Ramos (cell line): ENCODE measurements around the gene TAS1R3.

Source experiments
- in situ Hi-C: fragments of 300-500 bp; cut with MboI; formaldehyde crosslinking; loops from one replicate; pipeline ENCODE4 v1.14.3; 2022; ENCODE audit warnings: low sequenced_read_pairs; ENCODE audit not compliant: unreplicated experiment

TAS1R3 gene

DNA sequence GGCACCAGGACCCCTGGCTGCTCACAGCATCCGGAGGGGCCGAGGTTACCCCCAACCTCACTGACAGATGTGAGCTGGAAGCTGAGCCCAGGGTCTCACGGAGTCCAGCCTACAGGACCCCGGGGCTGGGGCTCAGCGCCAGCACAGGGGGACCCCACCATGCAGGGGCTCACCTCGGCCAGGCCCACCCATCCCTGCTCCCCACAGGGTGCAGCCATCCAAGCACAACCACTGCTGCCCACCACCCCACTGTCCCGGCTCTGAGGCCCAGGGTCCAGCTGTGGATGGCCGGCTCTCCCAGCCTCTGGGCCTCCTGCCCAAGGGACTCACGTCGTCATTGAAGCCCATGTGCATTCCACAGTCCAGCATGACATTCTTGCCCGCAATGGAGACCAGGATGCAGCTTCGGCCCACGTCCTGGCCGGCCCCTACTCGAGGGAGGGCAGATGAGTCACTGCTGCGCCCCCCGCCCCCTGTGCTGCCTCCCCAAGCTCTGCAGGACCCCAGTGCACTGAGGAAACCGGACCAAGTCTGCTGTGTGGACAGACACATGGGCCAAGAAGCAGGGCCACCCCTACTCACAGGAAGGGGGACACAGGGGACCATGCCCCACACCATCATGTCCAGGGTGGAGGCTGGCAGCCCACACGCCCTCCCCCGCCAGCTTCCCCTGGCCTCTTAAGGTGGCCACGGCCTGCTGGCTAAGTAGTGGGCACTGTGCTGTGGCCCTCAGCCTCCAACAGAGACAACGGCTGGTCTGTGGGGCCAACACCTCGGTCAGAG lies 10.2 kb upstream of the TAS1R3 start:
- in situ Hi-C loops, result no loop called here

DNA sequence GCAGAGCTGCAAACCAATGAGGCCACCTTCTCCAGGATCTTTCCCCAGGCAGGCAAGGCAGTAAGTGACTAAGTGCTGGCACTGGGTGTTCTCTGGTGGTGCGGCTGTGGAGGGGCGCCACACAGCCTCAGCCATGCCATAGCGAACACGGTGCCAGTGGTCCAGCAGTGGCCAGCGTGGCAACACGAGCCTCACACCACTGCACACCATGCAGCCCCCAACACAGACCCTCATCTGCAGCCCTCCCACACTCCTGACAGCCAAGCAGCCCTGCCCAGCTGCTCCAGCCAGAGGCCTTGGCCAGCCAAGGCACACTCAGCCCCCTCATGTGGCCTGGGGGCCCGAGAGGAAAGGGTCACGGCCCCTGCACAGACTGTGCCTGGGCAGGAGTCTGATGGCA lies 9.6 kb upstream of the TAS1R3 start:
- in situ Hi-C loops, result no loop called here

DNA sequence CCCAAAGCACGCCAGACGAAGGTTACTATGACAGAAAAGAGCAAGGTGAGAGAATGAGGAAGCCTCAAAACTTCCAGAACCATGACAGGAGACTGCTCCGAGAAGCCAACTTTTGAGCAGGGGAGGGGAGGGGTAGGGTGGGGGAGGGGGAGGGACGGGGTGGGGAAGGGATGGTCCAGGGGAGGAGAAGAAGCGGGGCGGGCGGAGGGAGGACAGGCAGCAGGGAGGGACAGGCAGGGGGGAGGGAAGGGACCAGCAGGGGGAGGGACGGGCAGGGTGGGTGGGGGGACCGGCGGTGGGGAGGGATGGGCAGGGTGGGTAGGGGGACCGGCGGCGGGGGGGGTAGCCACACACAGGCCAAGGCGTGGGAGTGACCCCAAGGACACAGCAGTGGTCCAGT lies 8.7 kb upstream of the TAS1R3 start:
- in situ Hi-C loops, result no loop called here

DNA sequence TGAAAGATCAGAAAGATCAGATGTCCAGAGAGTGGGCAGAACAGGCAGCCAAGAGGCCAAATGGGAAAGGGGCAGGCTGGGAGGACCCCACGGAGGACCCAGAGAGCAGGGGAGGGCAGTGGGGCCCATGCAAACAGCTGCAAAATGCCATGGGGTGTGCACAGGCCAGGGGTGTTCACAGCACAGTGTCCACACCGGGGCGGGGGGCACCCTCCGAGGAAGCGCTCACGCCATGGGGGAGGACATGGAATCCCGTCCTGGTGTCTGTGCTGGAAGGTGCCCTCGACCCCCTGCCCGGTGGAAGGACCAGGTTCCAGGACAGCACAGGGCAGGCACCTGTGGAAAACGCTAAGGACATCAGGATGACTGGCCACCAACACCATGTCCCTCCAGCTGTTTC lies 8.1 kb upstream of the TAS1R3 start:
- in situ Hi-C loops, result no loop called here

DNA sequence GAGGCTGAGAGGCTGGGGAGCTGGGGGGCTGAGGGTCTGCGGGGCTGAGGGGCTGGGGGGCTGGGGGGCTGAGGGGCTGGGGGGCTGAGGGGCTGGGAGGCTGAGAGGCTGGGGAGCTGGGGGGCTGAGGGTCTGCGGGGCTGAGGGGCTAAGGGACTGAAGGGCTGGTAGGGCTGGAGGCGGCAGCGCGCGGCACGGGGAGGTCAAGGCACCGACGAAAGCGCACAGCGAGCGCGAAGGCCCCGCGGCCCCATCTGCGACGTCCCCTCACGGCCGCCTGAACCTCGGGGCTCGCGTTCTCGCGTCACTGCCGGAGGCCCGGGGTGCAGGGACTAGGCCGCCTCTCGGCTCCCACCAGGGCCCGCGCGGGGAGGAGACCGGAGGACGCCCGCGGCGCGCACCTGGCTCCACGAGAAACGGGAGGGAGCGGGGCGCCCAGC lies 7.0 kb upstream of the TAS1R3 start:
- in situ Hi-C loops, result no loop called here

DNA sequence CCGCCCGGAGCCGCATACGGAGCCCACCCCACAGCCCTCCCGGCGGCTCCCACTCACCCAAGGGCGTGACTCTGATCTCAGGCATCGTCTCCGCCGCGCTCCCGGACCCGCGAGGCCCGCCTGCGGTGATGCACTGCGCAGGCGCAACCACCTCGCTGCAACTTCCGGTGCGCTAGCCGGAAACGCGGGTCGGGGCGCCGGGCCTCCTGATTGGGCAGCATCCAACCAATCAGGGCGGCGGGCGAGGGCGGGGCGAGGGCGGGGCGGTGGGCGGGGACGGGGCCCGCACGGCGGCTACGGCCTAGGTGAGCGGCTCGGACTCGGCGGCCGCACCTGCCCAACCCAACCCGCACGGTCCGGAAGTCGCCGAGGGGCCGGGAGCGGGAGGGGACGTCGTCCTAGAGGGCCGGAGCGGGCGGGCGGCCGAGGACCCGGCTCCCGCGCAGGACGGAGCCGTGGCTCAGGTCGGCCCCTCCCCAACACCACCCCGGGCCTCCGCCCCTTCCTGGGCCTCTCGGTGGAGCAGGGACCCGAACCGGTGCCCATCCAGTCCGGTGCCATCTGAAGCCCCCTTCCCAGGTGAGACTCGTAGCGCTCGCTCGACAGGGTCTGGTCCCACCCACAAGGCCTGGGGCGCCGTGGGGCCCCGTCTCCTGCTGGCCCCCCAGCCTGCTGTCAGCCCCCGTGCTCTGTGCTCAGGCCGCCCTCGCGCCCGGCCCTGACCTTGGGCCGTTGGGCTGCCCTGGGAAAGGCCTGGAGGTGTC lies 6.4 kb upstream of the TAS1R3 start, which contains the start of the genes CPTP and INTS11:
TSS of gene CPTP (plus strand) at position 279 of the 764 bp plus-strand sequence. CDS start 2,109 bp downstream, outside the sequence.
TSS of gene INTS11 (minus strand) at position 137 of the 764 bp plus-strand sequence. CDS start at position 85, 52 bp downstream.
- in situ Hi-C loops, result no loop called here

DNA sequence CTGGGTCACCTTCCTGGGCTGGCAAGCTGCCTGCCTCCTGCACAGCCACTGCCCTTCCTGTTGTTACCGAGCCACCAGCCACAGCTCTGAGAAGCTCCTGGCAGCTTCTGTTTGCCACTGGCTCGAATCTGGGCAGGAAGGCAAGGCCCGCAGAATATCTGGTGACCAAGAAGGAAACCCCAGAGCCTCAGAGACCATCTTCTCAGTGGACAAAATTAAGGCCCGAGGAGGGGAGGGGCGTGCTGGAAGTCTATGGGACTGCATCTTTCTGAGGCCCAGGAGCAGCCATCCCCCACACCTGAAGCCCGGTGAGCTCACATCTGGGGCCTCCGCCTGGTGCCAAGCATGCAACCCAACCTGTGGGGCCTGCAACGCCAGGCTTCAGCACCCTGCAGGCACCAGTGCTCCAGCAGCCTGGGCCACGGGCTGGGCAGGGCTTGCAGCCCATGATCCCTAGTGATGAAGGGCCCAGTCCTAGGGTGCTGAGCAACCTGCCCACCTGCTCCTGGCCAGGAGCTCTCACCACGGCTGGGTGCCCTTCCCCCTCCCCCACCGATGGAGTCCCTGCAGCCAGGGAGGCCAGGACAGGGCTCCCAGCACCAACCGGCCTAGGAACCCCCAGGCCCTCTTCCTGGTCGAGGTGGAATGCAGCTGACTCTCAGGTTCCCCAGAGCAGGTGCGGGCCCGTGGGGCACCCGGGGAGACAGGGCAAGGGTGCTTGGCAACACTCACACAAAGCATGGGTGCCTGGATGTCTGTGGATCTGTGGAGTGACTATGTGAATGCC lies 5.6 kb upstream of the TAS1R3 start:
- in situ Hi-C loops, result no loop called here

DNA sequence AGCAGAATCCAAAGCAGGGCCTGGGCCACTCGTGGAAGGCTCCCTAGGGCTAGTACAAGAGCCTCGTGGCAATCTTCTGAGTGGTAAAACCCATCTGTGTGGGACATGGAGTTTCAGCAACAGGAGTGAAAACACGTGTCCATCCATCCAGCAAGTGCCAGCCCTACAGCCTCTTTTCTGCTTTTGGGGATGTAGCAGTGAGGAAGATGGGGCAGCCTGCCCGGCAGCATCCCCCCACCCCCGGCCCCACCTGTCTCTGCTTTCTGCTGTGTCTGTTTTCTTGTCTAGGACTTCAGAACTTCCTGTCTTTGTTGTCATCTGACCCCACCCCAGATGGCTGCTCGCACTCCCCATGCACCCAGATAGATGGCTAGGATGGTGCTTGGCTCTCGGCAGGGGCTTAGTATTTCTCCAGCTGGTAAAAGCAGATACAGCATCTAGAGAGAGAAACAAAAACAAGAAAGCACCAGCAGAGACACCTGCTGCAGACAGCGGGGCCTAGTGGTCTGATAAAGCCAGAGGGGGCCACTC lies 4.9 kb upstream of the TAS1R3 start:
- in situ Hi-C loops, result no loop called here

DNA sequence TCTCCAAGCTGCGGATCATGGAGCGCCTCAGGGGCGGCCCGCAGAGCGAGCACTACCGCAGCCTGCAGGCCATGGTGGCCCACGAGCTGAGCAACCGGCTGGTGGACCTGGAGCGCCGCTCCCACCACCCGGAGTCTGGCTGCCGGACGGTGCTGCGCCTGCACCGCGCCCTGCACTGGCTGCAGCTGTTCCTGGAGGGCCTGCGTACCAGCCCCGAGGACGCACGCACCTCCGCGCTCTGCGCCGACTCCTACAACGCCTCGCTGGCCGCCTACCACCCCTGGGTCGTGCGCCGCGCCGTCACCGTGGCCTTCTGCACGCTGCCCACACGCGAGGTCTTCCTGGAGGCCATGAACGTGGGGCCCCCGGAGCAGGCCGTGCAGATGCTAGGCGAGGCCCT lies 3.8 kb upstream of the TAS1R3 start:
- in situ Hi-C loops, result no loop called here

DNA sequence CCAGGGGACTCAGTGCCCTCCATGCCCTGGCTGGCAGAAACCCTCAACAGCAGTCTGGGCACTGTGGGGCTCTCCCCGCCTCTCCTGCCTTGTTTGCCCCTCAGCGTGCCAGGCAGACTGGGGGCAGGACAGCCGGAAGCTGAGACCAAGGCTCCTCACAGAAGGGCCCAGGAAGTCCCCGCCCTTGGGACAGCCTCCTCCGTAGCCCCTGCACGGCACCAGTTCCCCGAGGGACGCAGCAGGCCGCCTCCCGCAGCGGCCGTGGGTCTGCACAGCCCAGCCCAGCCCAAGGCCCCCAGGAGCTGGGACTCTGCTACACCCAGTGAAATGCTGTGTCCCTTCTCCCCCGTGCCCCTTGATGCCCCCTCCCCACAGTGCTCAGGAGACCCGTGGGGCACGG lies 2.8 kb upstream of the TAS1R3 start:
- in situ Hi-C loops, result no loop called here

DNA sequence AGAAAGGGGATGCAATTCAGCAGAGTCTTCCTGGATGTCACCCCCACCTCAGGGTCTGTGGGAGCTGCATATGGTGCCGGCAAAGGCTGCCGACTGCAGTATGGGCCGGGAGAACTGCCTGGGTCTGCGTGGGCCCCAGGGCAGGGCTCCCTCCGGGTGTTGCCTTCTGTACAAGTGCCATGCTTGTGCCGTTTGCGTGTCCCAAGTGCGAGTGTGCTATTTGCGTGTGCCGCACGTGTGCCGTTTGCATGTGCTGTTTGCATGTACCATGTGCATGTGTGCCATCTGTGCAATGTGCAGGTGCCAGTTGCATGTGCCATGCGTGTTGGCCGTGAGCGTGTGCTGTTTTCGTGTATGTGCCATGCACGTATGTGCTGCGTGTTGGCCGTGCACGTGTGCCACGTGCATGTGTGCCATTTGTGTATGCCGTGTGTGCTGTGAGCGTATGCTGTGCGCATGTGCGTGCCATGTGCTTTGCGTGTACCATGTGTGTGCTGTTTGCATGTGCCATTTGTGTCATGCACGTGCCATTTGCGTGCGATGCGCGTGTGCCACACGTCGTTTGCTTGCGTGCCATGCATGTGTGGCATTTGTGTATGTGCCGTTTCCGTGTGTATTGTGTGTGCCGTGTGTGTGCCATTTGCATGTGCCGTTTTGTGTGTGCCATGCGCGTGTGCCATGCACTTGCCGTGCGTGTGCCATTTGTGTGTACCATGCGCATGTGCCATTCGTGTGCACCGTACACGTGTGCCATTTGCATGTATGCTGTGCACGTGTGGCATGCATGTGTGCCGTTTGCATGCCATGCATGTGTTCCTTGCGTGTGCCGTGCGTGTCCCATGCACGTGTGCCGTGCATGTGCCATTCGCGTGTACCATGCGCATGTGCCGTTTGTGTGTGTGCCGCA lies 1.5 kb upstream of the TAS1R3 start:
- in situ Hi-C loops, result no loop called here

DNA sequence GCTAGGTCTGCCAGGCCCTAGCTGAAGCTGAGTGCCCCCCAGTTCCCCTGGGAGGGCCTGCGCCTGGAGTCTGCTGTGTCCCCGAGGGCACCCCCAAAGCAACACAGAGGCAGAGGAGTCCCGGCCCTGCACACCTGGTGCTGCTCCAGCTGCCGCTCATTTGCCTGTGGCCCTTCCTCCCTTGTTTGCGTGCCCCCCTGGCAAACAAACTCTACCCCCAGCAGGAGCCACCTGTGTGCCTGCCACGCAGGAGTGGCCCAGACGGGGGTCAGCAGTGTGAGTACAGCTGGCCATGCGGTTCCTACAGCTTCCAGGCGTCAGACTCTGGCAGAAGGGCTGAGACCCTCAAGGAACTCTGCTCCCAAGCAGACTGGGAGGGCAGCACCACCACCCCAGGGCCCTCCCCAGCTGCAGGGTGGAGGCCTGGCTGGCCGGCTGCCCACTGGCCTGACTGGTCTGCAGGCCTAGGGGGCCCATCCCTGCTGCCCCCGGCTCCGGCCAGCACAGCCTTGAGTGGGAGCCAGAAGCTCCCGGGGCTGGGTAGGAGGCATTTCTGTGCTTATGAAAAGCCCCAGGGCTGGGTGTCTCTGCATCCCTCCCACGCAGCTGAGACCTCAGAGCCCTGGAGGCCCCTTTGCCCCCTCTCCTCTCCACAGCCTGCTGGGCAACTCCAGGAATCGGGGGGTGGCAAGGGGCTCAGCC lies 563 bp upstream of the TAS1R3 start:
- in situ Hi-C loops, result no loop called here

DNA sequence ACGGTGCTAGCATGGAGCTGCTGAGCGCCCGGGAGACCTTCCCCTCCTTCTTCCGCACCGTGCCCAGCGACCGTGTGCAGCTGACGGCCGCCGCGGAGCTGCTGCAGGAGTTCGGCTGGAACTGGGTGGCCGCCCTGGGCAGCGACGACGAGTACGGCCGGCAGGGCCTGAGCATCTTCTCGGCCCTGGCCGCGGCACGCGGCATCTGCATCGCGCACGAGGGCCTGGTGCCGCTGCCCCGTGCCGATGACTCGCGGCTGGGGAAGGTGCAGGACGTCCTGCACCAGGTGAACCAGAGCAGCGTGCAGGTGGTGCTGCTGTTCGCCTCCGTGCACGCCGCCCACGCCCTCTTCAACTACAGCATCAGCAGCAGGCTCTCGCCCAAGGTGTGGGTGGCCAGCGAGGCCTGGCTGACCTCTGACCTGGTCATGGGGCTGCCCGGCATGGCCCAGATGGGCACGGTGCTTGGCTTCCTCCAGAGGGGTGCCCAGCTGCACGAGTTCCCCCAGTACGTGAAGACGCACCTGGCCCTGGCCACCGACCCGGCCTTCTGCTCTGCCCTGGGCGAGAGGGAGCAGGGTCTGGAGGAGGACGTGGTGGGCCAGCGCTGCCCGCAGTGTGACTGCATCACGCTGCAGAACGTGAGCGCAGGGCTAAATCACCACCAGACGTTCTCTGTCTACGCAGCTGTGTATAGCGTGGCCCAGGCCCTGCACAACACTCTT lies 1.1 kb downstream of the TAS1R3 start:
- in situ Hi-C loops, result no loop called here

DNA sequence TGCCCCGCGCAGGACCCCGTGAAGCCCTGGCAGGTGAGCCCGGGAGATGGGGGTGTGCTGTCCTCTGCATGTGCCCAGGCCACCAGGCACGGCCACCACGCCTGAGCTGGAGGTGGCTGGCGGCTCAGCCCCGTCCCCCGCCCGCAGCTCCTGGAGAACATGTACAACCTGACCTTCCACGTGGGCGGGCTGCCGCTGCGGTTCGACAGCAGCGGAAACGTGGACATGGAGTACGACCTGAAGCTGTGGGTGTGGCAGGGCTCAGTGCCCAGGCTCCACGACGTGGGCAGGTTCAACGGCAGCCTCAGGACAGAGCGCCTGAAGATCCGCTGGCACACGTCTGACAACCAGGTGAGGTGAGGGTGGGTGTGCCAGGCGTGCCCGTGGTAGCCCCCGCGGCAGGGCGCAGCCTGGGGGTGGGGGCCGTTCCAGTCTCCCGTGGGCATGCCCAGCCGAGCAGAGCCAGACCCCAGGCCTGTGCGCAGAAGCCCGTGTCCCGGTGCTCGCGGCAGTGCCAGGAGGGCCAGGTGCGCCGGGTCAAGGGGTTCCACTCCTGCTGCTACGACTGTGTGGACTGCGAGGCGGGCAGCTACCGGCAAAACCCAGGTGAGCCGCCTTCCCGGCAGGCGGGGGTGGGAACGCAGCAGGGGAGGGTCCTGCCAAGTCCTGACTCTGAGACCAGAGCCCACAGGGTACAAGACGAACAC lies 1.8 kb downstream of the TAS1R3 start:
- in situ Hi-C loops, result no loop called here

DNA sequence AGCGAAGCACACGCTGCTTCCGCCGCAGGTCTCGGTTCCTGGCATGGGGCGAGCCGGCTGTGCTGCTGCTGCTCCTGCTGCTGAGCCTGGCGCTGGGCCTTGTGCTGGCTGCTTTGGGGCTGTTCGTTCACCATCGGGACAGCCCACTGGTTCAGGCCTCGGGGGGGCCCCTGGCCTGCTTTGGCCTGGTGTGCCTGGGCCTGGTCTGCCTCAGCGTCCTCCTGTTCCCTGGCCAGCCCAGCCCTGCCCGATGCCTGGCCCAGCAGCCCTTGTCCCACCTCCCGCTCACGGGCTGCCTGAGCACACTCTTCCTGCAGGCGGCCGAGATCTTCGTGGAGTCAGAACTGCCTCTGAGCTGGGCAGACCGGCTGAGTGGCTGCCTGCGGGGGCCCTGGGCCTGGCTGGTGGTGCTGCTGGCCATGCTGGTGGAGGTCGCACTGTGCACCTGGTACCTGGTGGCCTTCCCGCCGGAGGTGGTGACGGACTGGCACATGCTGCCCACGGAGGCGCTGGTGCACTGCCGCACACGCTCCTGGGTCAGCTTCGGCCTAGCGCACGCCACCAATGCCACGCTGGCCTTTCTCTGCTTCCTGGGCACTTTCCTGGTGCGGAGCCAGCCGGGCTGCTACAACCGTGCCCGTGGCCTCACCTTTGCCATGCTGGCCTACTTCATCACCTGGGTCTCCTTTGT lies 2.6 kb downstream of the TAS1R3 start:
- in situ Hi-C loops, result no loop called here

DNA sequence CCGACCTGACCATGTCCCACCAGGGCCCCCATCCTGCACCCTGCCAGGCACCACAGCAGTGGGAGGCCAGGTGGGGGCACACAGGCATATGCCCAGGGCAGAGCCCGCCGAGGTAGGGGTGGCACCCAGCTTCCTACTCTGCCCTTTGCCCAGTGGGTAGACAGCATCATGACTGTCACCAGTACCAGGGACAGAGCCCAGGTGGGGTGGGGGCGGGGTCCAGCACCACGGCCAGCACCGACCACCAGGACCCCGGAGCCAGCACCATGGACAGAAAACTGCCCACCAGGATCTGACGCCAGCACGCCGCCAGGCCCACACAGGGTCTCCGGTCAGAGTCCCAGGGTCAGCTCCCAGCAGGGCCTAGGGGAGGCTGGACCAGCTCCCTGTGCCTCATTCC lies 3.8 kb downstream of the TAS1R3 start:
- in situ Hi-C loops, result no loop called here

DNA sequence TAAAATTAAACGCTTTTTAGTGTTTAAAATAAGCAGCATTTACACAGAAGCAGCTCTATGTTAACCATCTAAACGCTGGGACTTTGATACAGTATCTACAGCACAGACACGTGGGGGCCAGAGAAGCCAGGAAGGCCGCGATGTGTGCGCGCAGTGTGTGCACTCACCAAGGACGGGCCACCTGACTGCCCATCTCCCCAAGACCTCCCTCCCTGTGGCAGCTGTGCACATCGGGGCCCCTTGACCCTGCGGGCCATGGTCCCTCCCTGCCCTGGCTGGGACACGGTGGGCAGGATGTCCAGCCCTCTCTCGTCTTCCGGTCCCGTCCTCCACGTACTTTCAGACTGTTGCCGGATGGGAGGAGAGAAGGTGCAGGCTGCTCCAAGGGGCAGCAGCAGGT lies 4.2 kb downstream of the TAS1R3 start:
- in situ Hi-C loops, result no loop called here
